Spleen (tissue), 11 donors: ENCODE measurements around the gene EGFR. TPM values are rescaled to one million over a fixed set of nuclear protein-coding genes. Genes with fewer than 3 reads are reported as not detected.

Experiments used
- DNase-seq: peaks from one replicate; pipeline ENCODE4 v3.0.0-alpha.2; 2020
- H3K27ac ChIP-seq, 8 donors: fragments of 200-600 bp; sonication (generic) in 7 of 8; 1 replicate in 4 of 8; 2 replicates in 4 of 8; pipeline versions ENCODE4 v1.5.0 to v1.8.0; 2016 to 2021; ENCODE audit warnings: inconsistent platforms in 4 of 8, mild to moderate bottlenecking in 4 of 8, moderate library complexity in 1 of 8
- H3K27me3 ChIP-seq, 7 donors: fragments of 200-600 bp; sonication (generic) in 6 of 7; replicated peaks in 1 of 7; 1 replicate in 4 of 7; 2 replicates in 3 of 7; pipeline versions ENCODE4 v1.5.0 to v1.8.0; 2016 to 2021; ENCODE audit warnings: inconsistent platforms in 3 of 7, mild to moderate bottlenecking in 1 of 7
- H3K36me3 ChIP-seq, 6 donors: fragments of 200-600 bp; sonication (generic) in 5 of 6; 1 replicate in 4 of 6; 2 replicates in 2 of 6; pipeline versions ENCODE4 v1.5.0 to v1.8.0; 2016 to 2021; ENCODE audit warnings: inconsistent platforms in 2 of 6
- H3K4me1 ChIP-seq, 6 donors: fragments of 200-600 bp; sonication (generic) in 5 of 6; 1 replicate in 3 of 6; 2 replicates in 3 of 6; pipeline versions ENCODE4 v1.5.0 to v1.8.0; 2016 to 2021; ENCODE audit warnings: inconsistent platforms in 3 of 6
- H3K4me3 ChIP-seq, 8 donors: fragments of 200-600 bp; sonication (generic) in 7 of 8; 1 replicate in 4 of 8; 2 replicates in 4 of 8; pipeline versions ENCODE4 v1.5.0 to v1.8.0; 2016 to 2021; ENCODE audit warnings: inconsistent platforms in 4 of 8, mild to moderate bottlenecking in 4 of 8, moderate library complexity in 2 of 8
- H3K9me3 ChIP-seq, 8 donors: fragments of 200-600 bp; sonication (generic) in 7 of 8; 1 replicate in 4 of 8; 2 replicates in 4 of 8; pipeline versions ENCODE4 v1.5.0 to v1.8.0; 2016 to 2021; ENCODE audit warnings: inconsistent platforms in 4 of 8
- POLR2A ChIP-seq, 3 donors: fragments of 450-650 bp; IDR thresholded peaks; one replicate each; pipeline ENCODE4 v1.5.1; 2017; ENCODE audit warnings: antibody characterized with exemption in 3 of 3, mild to moderate bottlenecking in 1 of 3
- POLR2AphosphoS5 ChIP-seq, 3 donors: sonication (generic); formaldehyde crosslinking; IDR thresholded peaks; one replicate each; pipeline ENCODE4 v1.5.1; 2017; ENCODE audit warnings: antibody characterized with exemption in 3 of 3
- WGBS, 5 donors: extraction: QIAGEN DNeasy Blood & Tissue Kit in 3 of 5; methylation state at CpG; one replicate each; pipeline versions ENCODE4 v1.1.5 to v1.1.7; 2013 to 2018; 5-methylcytosine and 5-hydroxymethylcytosine counted together
- intact Hi-C: fragments of 100-400 bp; cut with DNase I; formaldehyde crosslinking; loops from one replicate; pipeline ENCODE4 v1.15.0; 2023; ENCODE audit warnings: low total_unique reads
- polyA plus RNA-seq, 3 donors: library from polyadenylated mRNA; stranded (reverse); fragments of 200-250 nt; gene quantifications; one replicate each; pipeline ENCODE4 v1.2.1, GENCODE V29; 2013
- total RNA-seq, 7 donors: library from RNA; depleted of rRNA in 3 of 7; stranded (reverse); fragments of >200 nt in 3 of 7; fragmentation: NEBNext Ultra II Directional in 4 of 7; extraction: Animal tissue kit (Norgen Biotek cat#: 25700) in 4 of 7; gene quantifications; one replicate each; pipeline versions ENCODE4 v1.1.0 to v1.2.1, GENCODE V29; 2016 to 2021
- TF ChIP-seq, protein P1 (sequence below), 11 experiments: fragments of 200-600 bp in 7 of 11; fragments of 450-650 bp in 4 of 11; sonication (generic) in 4 of 11; IDR thresholded peaks in 8 of 11; conservative IDR thresholded peaks in 3 of 11; 1 replicate in 7 of 11; 2 replicates in 4 of 11; pipeline versions ENCODE4 v1.4.0 to v1.8.0; 2016 to 2021; ENCODE audit warnings: antibody characterized with exemption in 11 of 11, inconsistent platforms in 4 of 11, mild to moderate bottlenecking in 1 of 11
- donor health status: healthy with polysubstance abuse.
- donor health status: DM: no; HTN: no; CAD: no; lungs with moderate emphysema.
- donor health status: DM: no; HTN: no; CAD: no.
- donor health status: Bipolar disorder and iron deficiency.
- donor health status: healthy.
- donor health status: DM: no; HTN: no; CAD: no.
- donor health status: DM: yes; HTN: yes; CAD: no.

The EGFR gene
- total and polyA plus RNA-seq, 10 donors = 1.1 to 35.2 (median 24.5) TPM

DNA sequence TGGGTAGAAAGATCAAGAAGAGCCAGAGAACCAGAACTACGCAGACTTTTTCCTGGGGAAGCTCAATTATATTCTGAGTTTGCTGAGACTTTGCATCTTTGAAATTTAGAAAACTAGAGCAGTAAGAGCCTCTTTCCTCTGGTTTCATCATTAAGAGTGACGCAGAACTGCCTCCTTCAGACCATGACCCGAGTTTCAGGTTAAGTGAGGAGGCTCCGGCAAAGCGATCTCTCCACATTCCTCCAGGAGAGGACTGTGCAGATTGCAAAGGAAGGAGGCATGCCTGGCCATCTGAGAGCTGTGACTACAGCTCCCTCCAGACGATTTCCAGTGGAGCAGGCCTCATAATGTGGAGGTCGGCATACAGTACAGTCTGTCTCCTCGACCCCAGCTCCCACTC lies 230.5 kb downstream of the EGFR start:
- no peak overlapping the region for H3K27ac ChIP-seq

DNA sequence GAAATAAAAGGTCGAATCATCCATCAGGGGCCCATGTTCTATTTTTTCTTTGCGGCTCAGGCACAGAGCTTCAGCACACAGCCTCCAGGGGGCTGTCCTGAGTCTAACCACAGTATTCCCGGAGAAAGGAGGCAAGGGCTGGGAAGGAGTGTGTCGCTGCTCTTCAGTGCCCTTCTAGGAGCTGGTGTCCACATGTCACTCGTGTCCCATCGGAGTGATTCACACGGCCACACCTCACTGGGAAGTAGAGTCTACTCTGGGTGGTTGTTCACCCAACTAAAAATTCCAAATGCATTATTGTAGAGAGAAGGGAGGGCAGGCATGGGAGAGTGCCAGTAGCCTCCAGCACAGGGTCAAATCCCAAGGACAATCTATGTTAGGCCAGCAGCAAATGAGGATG lies 231.5 kb downstream of the EGFR start:
- Histone ChIP-seq H3K4me3 (no peak overlapping the region), H3K27ac (no peak overlapping the region), H3K4me1 (peaks cover 7 to 13% (median 12%) of the 10 kb centered on the region in 6 donors), H3K9me3 (no peaks in the 10 kb centered on the region), H3K36me3 (no peaks in the 10 kb centered on the region), H3K27me3 (peaks cover 0 to 50% (median 19%) of the 10 kb centered on the region in 7 donors)
- intact Hi-C loops = loop anchor here (10.0 kb wide), 1 partner anchor 406 kb away; no protein-coding TSS in a partner anchor
- TF ChIP-seq, protein P1, sequence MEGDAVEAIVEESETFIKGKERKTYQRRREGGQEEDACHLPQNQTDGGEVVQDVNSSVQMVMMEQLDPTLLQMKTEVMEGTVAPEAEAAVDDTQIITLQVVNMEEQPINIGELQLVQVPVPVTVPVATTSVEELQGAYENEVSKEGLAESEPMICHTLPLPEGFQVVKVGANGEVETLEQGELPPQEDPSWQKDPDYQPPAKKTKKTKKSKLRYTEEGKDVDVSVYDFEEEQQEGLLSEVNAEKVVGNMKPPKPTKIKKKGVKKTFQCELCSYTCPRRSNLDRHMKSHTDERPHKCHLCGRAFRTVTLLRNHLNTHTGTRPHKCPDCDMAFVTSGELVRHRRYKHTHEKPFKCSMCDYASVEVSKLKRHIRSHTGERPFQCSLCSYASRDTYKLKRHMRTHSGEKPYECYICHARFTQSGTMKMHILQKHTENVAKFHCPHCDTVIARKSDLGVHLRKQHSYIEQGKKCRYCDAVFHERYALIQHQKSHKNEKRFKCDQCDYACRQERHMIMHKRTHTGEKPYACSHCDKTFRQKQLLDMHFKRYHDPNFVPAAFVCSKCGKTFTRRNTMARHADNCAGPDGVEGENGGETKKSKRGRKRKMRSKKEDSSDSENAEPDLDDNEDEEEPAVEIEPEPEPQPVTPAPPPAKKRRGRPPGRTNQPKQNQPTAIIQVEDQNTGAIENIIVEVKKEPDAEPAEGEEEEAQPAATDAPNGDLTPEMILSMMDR (IDR thresholded peaks at IDR 0.05 in 8 of 11, conservative IDR thresholded peaks at IDR 0.05 in 3 of 11) = peak in 5 of 11 experiments; percentile 6 to 45 (median 34)
- TF ChIP-seq POLR2AphosphoS5 (IDR thresholded peaks at IDR 0.05) = no peak
- DNase-seq = no peak
- WGBS, 5 donors = 41 to 57% (median 47%) methylated on average over 7 of the region's 7 CpGs

More for the DNA sequence above, 230.5 kb downstream of the EGFR start:
- peaks cover 0 to 44% (median 10%) of the 10 kb centered on the region in 7 donors for H3K27me3 ChIP-seq
- intact Hi-C loops = no loop called here
- 68 to 76% (median 74%) methylated on average over 8 of the region's 8 CpGs for WGBS, 5 donors
- no peak for DNase-seq
- TF ChIP-seq, protein P1 (IDR thresholded peaks at IDR 0.05 in 8 of 11, conservative IDR thresholded peaks at IDR 0.05 in 3 of 11) = no peak
- TF ChIP-seq POLR2AphosphoS5 (IDR thresholded peaks at IDR 0.05) (no peak), POLR2A (IDR thresholded peaks at IDR 0.05) (no peak)
- H3K9me3 ChIP-seq = no peaks in the 10 kb centered on the region
- H3K4me1 ChIP-seq = peaks cover 0 to 4% (median 2%) of the 10 kb centered on the region in 6 donors
- H3K36me3 ChIP-seq = no peaks in the 10 kb centered on the region
- no peak overlapping the region for H3K4me3 ChIP-seq

DNA sequence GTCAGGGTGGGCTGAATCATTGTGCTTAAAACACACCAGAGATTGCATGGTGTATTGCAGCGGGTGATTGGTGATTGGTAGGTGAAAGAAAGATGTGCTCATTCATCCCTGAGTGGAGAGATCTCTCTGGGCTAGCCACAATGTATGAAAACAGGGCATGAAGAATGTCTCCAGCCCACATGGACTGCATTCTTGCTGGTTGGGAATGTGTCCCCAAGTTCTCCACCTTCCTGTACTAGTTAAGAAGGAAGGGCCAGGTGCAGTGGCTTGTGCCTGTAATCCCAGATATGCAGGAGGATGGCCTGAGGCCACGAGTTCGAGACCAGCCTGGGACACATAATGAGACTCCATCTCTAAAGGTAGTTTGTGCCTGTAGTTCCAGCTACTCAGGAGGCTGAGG lies 232.5 kb downstream of the EGFR start:
- Histone ChIP-seq H3K9me3 (no peaks in the 10 kb centered on the region), H3K4me1 (peaks cover 7 to 20% (median 17%) of the 10 kb centered on the region in 6 donors), H3K4me3 (no peak overlapping the region), H3K36me3 (no peaks in the 10 kb centered on the region), H3K27me3 (peaks cover 0 to 60% (median 27%) of the 10 kb centered on the region in 7 donors), H3K27ac (no peak overlapping the region)
- TF ChIP-seq, protein P1 (IDR thresholded peaks at IDR 0.05 in 8 of 11, conservative IDR thresholded peaks at IDR 0.05 in 3 of 11) = no peak
- TF ChIP-seq POLR2A (IDR thresholded peaks at IDR 0.05) (no peak), POLR2AphosphoS5 (IDR thresholded peaks at IDR 0.05) (no peak)
- WGBS, 5 donors = 65 to 95% (median 82%) methylated on average over 3 of the region's 3 CpGs
- no peak for DNase-seq
- intact Hi-C loops = loop anchor here (10.0 kb wide), 1 partner anchor 407 kb away; no protein-coding TSS in a partner anchor

DNA sequence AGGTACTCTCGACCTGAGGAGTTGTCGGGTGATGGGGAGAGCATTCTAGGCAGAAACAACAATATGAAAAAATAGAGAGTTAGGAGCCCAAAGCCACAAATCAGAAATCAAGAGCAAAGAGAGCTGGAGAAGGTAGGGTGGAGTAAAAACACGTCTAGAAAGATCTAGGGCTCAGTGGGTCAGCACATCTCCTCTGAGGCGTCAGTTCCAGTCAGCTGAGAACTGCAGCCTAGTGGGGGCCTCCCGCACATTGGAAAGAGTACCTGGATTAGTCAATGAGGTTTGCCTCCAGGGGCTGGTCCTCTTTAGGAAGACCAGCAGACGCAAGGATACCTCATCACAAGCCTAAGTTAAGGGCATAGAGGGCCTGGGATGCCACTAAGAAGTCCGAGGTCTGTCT lies 233.1 kb downstream of the EGFR start:
- peaks cover 0 to 65% (median 29%) of the 10 kb centered on the region in 7 donors for H3K27me3 ChIP-seq

More for the DNA sequence above, 233.1 kb downstream of the EGFR start:
- WGBS, 5 donors = 80 to 91% (median 86%) methylated on average over 7 of the region's 7 CpGs
- no peak for DNase-seq
- TF ChIP-seq POLR2A (IDR thresholded peaks at IDR 0.05) = no peak
- TF ChIP-seq, protein P1 (IDR thresholded peaks at IDR 0.05 in 8 of 11, conservative IDR thresholded peaks at IDR 0.05 in 3 of 11) = no peak
- no peak for TF ChIP-seq POLR2AphosphoS5 (IDR thresholded peaks at IDR 0.05)
- intact Hi-C loops = loop anchor here (10.0 kb wide), 1 partner anchor 407 kb away; no protein-coding TSS in a partner anchor
- Histone ChIP-seq H3K4me3 (no peak overlapping the region), H3K27ac (no peak overlapping the region), H3K9me3 (no peaks in the 10 kb centered on the region), H3K36me3 (no peaks in the 10 kb centered on the region), H3K4me1 (peaks cover 7 to 20% (median 17%) of the 10 kb centered on the region in 6 donors)
